HCT116 (cell line): ENCODE results near the gene UBXN2A. TPM values are rescaled to one million over a fixed set of nuclear protein-coding genes. Genes with fewer than 3 reads are reported as not detected.

Source experiments
- ATAC-seq: fragments of 200-7000 bp; cut with Tn5 transposase; 2 replicates; pipeline ENCODE4 v1.9.1; 2020; ENCODE audit warnings: mild to moderate bottlenecking, moderate library complexity
- BruUV-seq: library from RNA; stranded (reverse); fragments of 400-500 nt; replicated peaks from 2 replicates; lab custom pipeline; 2021; lab: Mats Ljungman, UMichigan
- CTCF ChIA-PET: fragments of 300-600 bp; sonication (Branson Sonifier 250); formaldehyde crosslinking; loops from one replicate; lab custom pipeline; 2021; ENCODE audit warnings: antibody characterized with exemption; lab: Charles Lee
- POLR2A ChIA-PET: fragments of 300-600, 350-600 bp; sonication (Branson Sonifier 250); formaldehyde crosslinking; loops from one replicate; lab custom pipeline; 2021; ENCODE audit warnings: antibody characterized with exemption; lab: Charles Lee
- RAD21 ChIA-PET, 2 experiments: fragments of 300-600 bp; sonication (Branson Sonifier 250); formaldehyde crosslinking; loops; one replicate each; lab custom pipeline; 2023; ENCODE audit warnings: low total read pairs in 2 of 2; ENCODE audit not compliant: uncharacterized antibody in 2 of 2, unreplicated experiment in 2 of 2, low non-redundant PET in 1 of 2; lab: Charles Lee
- DNase-seq: peaks from one replicate; pipeline ENCODE4 v3.0.0-alpha.2; 2010; ENCODE audit warnings: low read depth, low spot score
- H2AFZ ChIP-seq: fragments of 200-600 bp; shearing (Covaris generic), sonication (generic); 2 replicates; pipeline ENCODE4 v1.6.1; 2017; ENCODE audit warnings: low read depth, mixed run types, mixed read lengths, antibody characterized with exemption, low read length; ENCODE audit not compliant: poor library complexity, severe bottlenecking
- H3K27ac ChIP-seq: 2 replicates; pipeline ENCODE4 v1.5.1; 2012; ENCODE audit warnings: low read depth, low read length
- H3K27me3 ChIP-seq: fragments of 200-600 bp; sonication (generic); 2 replicates; pipeline ENCODE4 v1.6.1; 2016; ENCODE audit warnings: mixed run types, low read length, mixed read lengths; ENCODE audit not compliant: insufficient read depth
- H3K36me3 ChIP-seq, 2 experiments: fragments of 200-500 bp in 1 of 2; fragments of 200-600 bp in 1 of 2; sonication (Bioruptor generic) in 1 of 2; sonication (generic) in 1 of 2; 2 replicates each; pipeline versions ENCODE4 v1.5.1 to v1.6.1; 2014 to 2016; ENCODE audit warnings: low read length in 2 of 2, inconsistent platforms in 1 of 2, mixed read lengths in 1 of 2, mixed run types in 1 of 2; ENCODE audit not compliant: insufficient read depth in 2 of 2, control insufficient read depth in 1 of 2
- H3K4me1 ChIP-seq, 2 experiments: fragments of 200-600 bp in 1 of 2; sonication (generic) in 1 of 2; 2 replicates each; pipeline versions ENCODE4 v1.5.1 to v1.6.1; 2012 to 2017; ENCODE audit warnings: low read length in 2 of 2, inconsistent platforms in 1 of 2, mild to moderate bottlenecking in 1 of 2, mixed read lengths in 1 of 2, mixed run types in 1 of 2, moderate library complexity in 1 of 2; ENCODE audit not compliant: insufficient read depth in 2 of 2, control insufficient read depth in 1 of 2
- H3K4me2 ChIP-seq: fragments of 200-600 bp; sonication (generic); 2 replicates; pipeline ENCODE4 v1.6.1; 2017; ENCODE audit warnings: mixed run types, low read length, mixed read lengths
- H3K4me3 ChIP-seq, 2 experiments: fragments of 200-600 bp in 1 of 2; sonication (generic) in 1 of 2; replicated peaks in 1 of 2; 2 replicates each; pipeline ENCODE4 v1.5.1; 2011 to 2016; ENCODE audit warnings: low read length in 2 of 2, control low read depth in 1 of 2, low read depth in 1 of 2, mild to moderate bottlenecking in 1 of 2, mixed read lengths in 1 of 2, mixed run types in 1 of 2
- H3K79me2 ChIP-seq: fragments of 200-600 bp; sonication (generic); 2 replicates; pipeline ENCODE4 v1.6.1; 2017; ENCODE audit warnings: mild to moderate bottlenecking, mixed run types, low read length, moderate library complexity, mixed read lengths; ENCODE audit not compliant: insufficient read depth
- H3K9ac ChIP-seq: fragments of 200-600 bp; sonication (generic); 2 replicates; pipeline ENCODE4 v1.6.1; 2016; ENCODE audit warnings: low read length, mixed read lengths
- H3K9me2 ChIP-seq: fragments of 200-600 bp; sonication (generic), shearing (Covaris generic); 2 replicates; pipeline ENCODE4 v1.6.1; 2017; ENCODE audit warnings: mixed run types, mild to moderate bottlenecking, moderate library complexity; ENCODE audit not compliant: insufficient read depth
- H3K9me3 ChIP-seq, 2 experiments: fragments of 200-500 bp in 1 of 2; fragments of 200-600 bp in 1 of 2; sonication (Bioruptor generic) in 1 of 2; sonication (generic) in 1 of 2; 2 replicates each; pipeline ENCODE4 v1.6.1; 2014 to 2017; ENCODE audit warnings: low read length in 2 of 2, mixed read lengths in 2 of 2, inconsistent platforms in 1 of 2, low read depth in 1 of 2, mild to moderate bottlenecking in 1 of 2, mixed run types in 1 of 2, moderate library complexity in 1 of 2; ENCODE audit not compliant: control insufficient read depth in 1 of 2, insufficient read depth in 1 of 2
- H4K20me1 ChIP-seq: fragments of 200-600 bp; sonication (generic), shearing (Covaris generic); 2 replicates; pipeline ENCODE4 v1.6.1; 2017; ENCODE audit warnings: mixed run types, mild to moderate bottlenecking, moderate library complexity; ENCODE audit not compliant: insufficient read depth
- ATF3 ChIP-seq: IDR thresholded peaks from 2 replicates; pipeline ENCODE4 v1.6.1; 2012
- CBX3 ChIP-seq: IDR thresholded peaks from 2 replicates; pipeline ENCODE4 v1.6.1; 2012; ENCODE audit warnings: low read depth
- CEBPB ChIP-seq: IDR thresholded peaks from 2 replicates; pipeline ENCODE4 v1.6.1; 2012; ENCODE audit warnings: low read depth
- CTCF ChIP-seq, 3 experiments: fragments of 200-600 bp in 1 of 3; sonication (generic) in 1 of 3; IDR thresholded peaks in 2 of 3; conservative IDR thresholded peaks in 1 of 3; 2 replicates each; pipeline ENCODE4 v1.5.1; 2012 to 2017; ENCODE audit warnings: low read depth in 2 of 3, low read length in 2 of 3, antibody characterized with exemption in 1 of 3, borderline replicate concordance in 1 of 3, control low read depth in 1 of 3, mild to moderate bottlenecking in 1 of 3, mixed read lengths in 1 of 3, mixed run types in 1 of 3, moderate library complexity in 1 of 3; ENCODE audit not compliant: insufficient read depth in 1 of 3
- EGR1 ChIP-seq: IDR thresholded peaks from 2 replicates; pipeline ENCODE4 v1.6.1; 2012; ENCODE audit warnings: low read depth
- EZH2 ChIP-seq: fragments of 200-600 bp; sonication (generic); IDR thresholded peaks from 2 replicates; pipeline ENCODE4 v1.6.1; 2017; ENCODE audit warnings: antibody characterized with exemption, mixed run types
- EZH2phosphoT487 ChIP-seq: fragments of 200-600 bp; IDR thresholded peaks from 2 replicates; pipeline ENCODE4 v1.6.1; 2018; ENCODE audit warnings: antibody characterized with exemption, borderline replicate concordance
- FOSL1 ChIP-seq: IDR thresholded peaks from 2 replicates; pipeline ENCODE4 v1.6.1; 2012; ENCODE audit warnings: low read depth
- JUND ChIP-seq: IDR thresholded peaks from 2 replicates; pipeline ENCODE4 v1.6.1; 2012
- POLR2A ChIP-seq: IDR thresholded peaks from 2 replicates; pipeline ENCODE4 v1.7.0; 2011; ENCODE audit warnings: borderline replicate concordance; ENCODE audit not compliant: insufficient read depth, insufficient read length; ENCODE audit errors: extremely low read depth
- POLR2AphosphoS5 ChIP-seq: IDR thresholded peaks from 2 replicates; pipeline ENCODE4 v1.6.1; 2011; ENCODE audit warnings: mild to moderate bottlenecking, low read depth, low read length, moderate library complexity
- RAD21 ChIP-seq: IDR thresholded peaks from 2 replicates; pipeline ENCODE4 v1.6.1; 2012; ENCODE audit warnings: low read depth, mild to moderate bottlenecking
- SP1 ChIP-seq: IDR thresholded peaks from 2 replicates; pipeline ENCODE4 v1.6.1; 2012; ENCODE audit warnings: low read depth
- TCF7L2 ChIP-seq: IDR thresholded peaks from 2 replicates; pipeline ENCODE4 v1.7.0; 2011; ENCODE audit warnings: borderline replicate concordance, inconsistent platforms; ENCODE audit not compliant: insufficient read depth, insufficient read length; ENCODE audit errors: extremely low read depth
- YY1 ChIP-seq: IDR thresholded peaks from 2 replicates; pipeline ENCODE4 v1.6.1; 2011; ENCODE audit warnings: low read length, low read depth, moderate library complexity, mild to moderate bottlenecking; ENCODE audit not compliant: insufficient replicate concordance; ENCODE audit errors: extremely low read depth
- ZFX ChIP-seq: fragments of 450-650 bp; IDR thresholded peaks from 2 replicates; pipeline ENCODE4 v1.6.1; 2017
- intact Hi-C: fragments of 100-400 bp; cut with micrococcal nuclease; formaldehyde crosslinking; loops from 2 replicates; pipeline ENCODE4 v1.10.0; 2022
- total RNA-seq: library from RNA; stranded (reverse); gene quantifications from one replicate; pipeline ENCODE4 v1.2.1, GENCODE V29; 2021; ENCODE audit not compliant: unreplicated experiment

UBXN2A gene
- total RNA-seq, 1 experiment from 2014 or later, result 14.1 TPM

- CTCF ChIA-PET, result no interaction called here
Observed at GRCh38 chr2:24018241-24018640, 78.0 kb downstream of the UBXN2A start.

GRCh38 chr2:24019729-24020128 is 79.5 kb downstream of the UBXN2A start:
- no peak overlapping the region for H3K27ac ChIP-seq
- no peaks in the 10 kb centered on the region for H3K36me3 ChIP-seq
- intact Hi-C loops, result no loop called here
- no peak overlapping the region for H3K9ac ChIP-seq
- no peak overlapping the region for H3K4me3 ChIP-seq
- peaks cover 10 to 21% of the 10 kb centered on the region in 2 experiments for H3K4me1 ChIP-seq
- no TSS peak for BruUV-seq
- TF ChIP-seq EGR1 (no peak), ATF3 (no peak), YY1 (no peak), EZH2 (no peak), CTCF (IDR thresholded peaks at IDR 0.05 in 2 of 3, conservative IDR thresholded peaks at IDR 0.05 in 1 of 3; ENCODE audit: borderline replicate concordance in 1 of 3, insufficient read depth in 1 of 3, low read depth in 2 of 3, low read length in 2 of 3) (no peak), ZFX (no peak), RAD21 (no peak), POLR2A (no peak), JUND (no peak), SP1 (no peak), FOSL1 (no peak), CEBPB (no peak), POLR2AphosphoS5 (no peak), EZH2phosphoT487 (no peak)
- no peaks in the 10 kb centered on the region for H3K9me3 ChIP-seq
- H2AFZ ChIP-seq, result no peak overlapping the region
- CTCF ChIA-PET, result no interaction called here
- no peaks in the 10 kb centered on the region for H4K20me1 ChIP-seq
- H3K4me2 ChIP-seq, result no peak overlapping the region
- no peaks in the 10 kb centered on the region for H3K79me2 ChIP-seq
- RAD21 ChIA-PET, result no interaction called here
- H3K27me3 ChIP-seq, result no peaks in the 10 kb centered on the region
- DNase-seq, result no peak
- POLR2A ChIA-PET, result no interaction called here
- no peak for ATAC-seq
- H3K9me2 ChIP-seq, result no peaks in the 10 kb centered on the region

More at GRCh38 chr2:24018241-24018640, 78.0 kb downstream of the UBXN2A start:
- H2AFZ ChIP-seq, result no peak overlapping the region
- no peak for ATAC-seq
- DNase-seq, result no peak
- ChIA-PET RAD21 (no interaction called here), POLR2A (no interaction called here)
- no peak overlapping the region for H3K9ac ChIP-seq
- H3K36me3 ChIP-seq, result no peaks in the 10 kb centered on the region
- no peak for TF ChIP-seq CBX3
- TF ChIP-seq TCF7L2, result no peak
- TF ChIP-seq EZH2, result no peak
- TF ChIP-seq CEBPB, result no peak
- TF ChIP-seq SP1, result no peak
- no peak for TF ChIP-seq ZFX
- no peak for TF ChIP-seq RAD21
- intact Hi-C loops, result no loop called here
- no peaks in the 10 kb centered on the region for H3K79me2 ChIP-seq
- H3K4me3 ChIP-seq, result no peak overlapping the region
- no peaks in the 10 kb centered on the region for H3K9me3 ChIP-seq
- H3K4me1 ChIP-seq, result peaks cover 10 to 23% of the 10 kb centered on the region in 2 experiments
- H4K20me1 ChIP-seq, result no peaks in the 10 kb centered on the region
- H3K4me2 ChIP-seq, result no peak overlapping the region
- H3K9me2 ChIP-seq, result no peaks in the 10 kb centered on the region
- BruUV-seq, result no TSS peak
- H3K27ac ChIP-seq, result no peak overlapping the region
- H3K27me3 ChIP-seq, result no peaks in the 10 kb centered on the region
